Measurements from ENCODE around the gene NIP7.
A peak's percentile ranks its signal among the peaks of the same experiment; 100 is the strongest.

NIP7 gene

GRCh38 chr16:69327585-69328310, 11.8 kb upstream of the NIP7 start:
- H3K27ac ChIP-seq (ENCODE audit: low read depth, low read length) = no peak overlapping the region
- no peaks in the 10 kb centered on the region for H3K27me3 ChIP-seq (ENCODE audit: control insufficient read depth, insufficient read depth, low read length)
- H3K4me1 ChIP-seq (ENCODE audit: control insufficient read depth, insufficient read depth, low read length) = peaks cover 17% of the 10 kb centered on the region
- H3K9ac ChIP-seq (ENCODE audit: low read length) = no peak overlapping the region
- H3K36me3 ChIP-seq (ENCODE audit: control insufficient read depth, insufficient read depth, low read length) = peaks cover 71% of the 10 kb centered on the region
- no peaks in the 10 kb centered on the region for H3K9me3 ChIP-seq (ENCODE audit: control insufficient read depth, insufficient read depth, low read depth, low read length)
- no peak overlapping the region; the same call in 1 of the 2 replicates for H3K4me3 ChIP-seq (ENCODE audit: low read depth, low read length)

- H3K36me3 ChIP-seq (ENCODE audit: control insufficient read depth, insufficient read depth, low read length) = peaks cover 70% of the 10 kb centered on the region
- no peak overlapping the region for H3K27ac ChIP-seq (ENCODE audit: low read depth, low read length)
- peaks cover 17% of the 10 kb centered on the region for H3K4me1 ChIP-seq (ENCODE audit: control insufficient read depth, insufficient read depth, low read length)
- H3K27me3 ChIP-seq (ENCODE audit: control insufficient read depth, insufficient read depth, low read length) = no peaks in the 10 kb centered on the region
- no peaks in the 10 kb centered on the region for H3K9me3 ChIP-seq (ENCODE audit: control insufficient read depth, insufficient read depth, low read depth, low read length)
- peak overlapping the region; percentile 97 for H3K9ac ChIP-seq (ENCODE audit: low read length)
- H3K4me3 ChIP-seq (ENCODE audit: low read depth, low read length) = peak overlapping the region; percentile 92
Observed at GRCh38 chr16:69328854-69329316, 10.7 kb upstream of the NIP7 start.

GRCh38 chr16:69329369-69330285, 9.9 kb upstream of the NIP7 start:
- Histone ChIP-seq H3K27me3 (ENCODE audit: control insufficient read depth, insufficient read depth, low read length) (no peaks in the 10 kb centered on the region), H3K9ac (ENCODE audit: low read length) (peak overlapping the region; percentile 97), H3K4me3 (ENCODE audit: low read depth, low read length) (peak overlapping the region; percentile 92), H3K4me1 (ENCODE audit: control insufficient read depth, insufficient read depth, low read length) (peaks cover 17% of the 10 kb centered on the region), H3K27ac (ENCODE audit: low read depth, low read length) (peak overlapping the region; percentile 93), H3K36me3 (ENCODE audit: control insufficient read depth, insufficient read depth, low read length) (peaks cover 70% of the 10 kb centered on the region), H3K9me3 (ENCODE audit: control insufficient read depth, insufficient read depth, low read depth, low read length) (no peaks in the 10 kb centered on the region)

GRCh38 chr16:69330286-69331109, 9.1 kb upstream of the NIP7 start, which contains the start of gene PDF:
Gene PDF (minus strand): TSS chr16:69330588. CDS start chr16:69330570, 18 bp downstream.
- Histone ChIP-seq H3K36me3 (ENCODE audit: control insufficient read depth, insufficient read depth, low read length) (peaks cover 73% of the 10 kb centered on the region), H3K9me3 (ENCODE audit: control insufficient read depth, insufficient read depth, low read depth, low read length) (no peaks in the 10 kb centered on the region), H3K27me3 (ENCODE audit: control insufficient read depth, insufficient read depth, low read length) (no peaks in the 10 kb centered on the region), H3K4me3 (ENCODE audit: low read depth, low read length) (peak within 1 kb of the TSS; percentile 92), H3K27ac (ENCODE audit: low read depth, low read length) (peak within 1 kb of the TSS; percentile 93), H3K4me1 (ENCODE audit: control insufficient read depth, insufficient read depth, low read length) (peaks cover 17% of the 10 kb centered on the region), H3K9ac (ENCODE audit: low read length) (peak within 1 kb of the TSS; percentile 97)

GRCh38 chr16:69334696-69335095, 4.9 kb upstream of the NIP7 start:
- H3K4me1 ChIP-seq (ENCODE audit: control insufficient read depth, insufficient read depth, low read length) = peaks cover 10% of the 10 kb centered on the region
- peaks cover 52% of the 10 kb centered on the region for H3K36me3 ChIP-seq (ENCODE audit: control insufficient read depth, insufficient read depth, low read length)
- no peaks in the 10 kb centered on the region for H3K27me3 ChIP-seq (ENCODE audit: control insufficient read depth, insufficient read depth, low read length)

GRCh38 chr16:69338557-69339288, 849 bp upstream of the NIP7 start:
- Histone ChIP-seq H3K9me3 (ENCODE audit: control insufficient read depth, insufficient read depth, low read depth, low read length) (no peaks in the 10 kb centered on the region), H3K4me3 (ENCODE audit: low read depth, low read length) (peak overlapping the region; percentile 85), H3K9ac (ENCODE audit: low read length) (peak overlapping the region; percentile 95), H3K4me1 (ENCODE audit: control insufficient read depth, insufficient read depth, low read length) (peaks cover 6% of the 10 kb centered on the region; the same call in 1 of the 2 replicates), H3K27me3 (ENCODE audit: control insufficient read depth, insufficient read depth, low read length) (no peaks in the 10 kb centered on the region), H3K27ac (ENCODE audit: low read depth, low read length) (peak overlapping the region; percentile 81), H3K36me3 (ENCODE audit: control insufficient read depth, insufficient read depth, low read length) (peaks cover 65% of the 10 kb centered on the region)

More at GRCh38 chr16:69334696-69335095, 4.9 kb upstream of the NIP7 start:
- Histone ChIP-seq H3K9me3 (ENCODE audit: control insufficient read depth, insufficient read depth, low read depth, low read length) (no peaks in the 10 kb centered on the region), H3K4me3 (ENCODE audit: low read depth, low read length) (no peak overlapping the region), H3K9ac (ENCODE audit: low read length) (no peak overlapping the region), H3K27ac (ENCODE audit: low read depth, low read length) (no peak overlapping the region)

- peak overlapping the region; percentile 97 for H3K9ac ChIP-seq (ENCODE audit: low read length)
- peaks cover 6% of the 10 kb centered on the region; the same call in 1 of the 2 replicates for H3K4me1 ChIP-seq (ENCODE audit: control insufficient read depth, insufficient read depth, low read length)
- H3K27me3 ChIP-seq (ENCODE audit: control insufficient read depth, insufficient read depth, low read length) = no peaks in the 10 kb centered on the region
- H3K4me3 ChIP-seq (ENCODE audit: low read depth, low read length) = peak overlapping the region; percentile 85
- peaks cover 56% of the 10 kb centered on the region for H3K36me3 ChIP-seq (ENCODE audit: control insufficient read depth, insufficient read depth, low read length)
- no peaks in the 10 kb centered on the region for H3K9me3 ChIP-seq (ENCODE audit: control insufficient read depth, insufficient read depth, low read depth, low read length)
- peak overlapping the region; percentile 56 for H3K27ac ChIP-seq (ENCODE audit: low read depth, low read length)
Observed at GRCh38 chr16:69340095-69340644, 598 bp downstream of the NIP7 start.

- Histone ChIP-seq H3K27me3 (ENCODE audit: control insufficient read depth, insufficient read depth, low read length) (no peaks in the 10 kb centered on the region), H3K36me3 (ENCODE audit: control insufficient read depth, insufficient read depth, low read length) (peaks cover 41% of the 10 kb centered on the region), H3K4me1 (ENCODE audit: control insufficient read depth, insufficient read depth, low read length) (no peaks in the 10 kb centered on the region)
Observed at GRCh38 chr16:69344171-69344570, 4.6 kb downstream of the NIP7 start.

GRCh38 chr16:69345923-69346322, 6.4 kb downstream of the NIP7 start:
- Histone ChIP-seq H3K36me3 (ENCODE audit: control insufficient read depth, insufficient read depth, low read length) (peaks cover 39% of the 10 kb centered on the region), H3K4me1 (ENCODE audit: control insufficient read depth, insufficient read depth, low read length) (no peaks in the 10 kb centered on the region), H3K9ac (ENCODE audit: low read length) (no peak overlapping the region), H3K27me3 (ENCODE audit: control insufficient read depth, insufficient read depth, low read length) (no peaks in the 10 kb centered on the region), H3K27ac (ENCODE audit: low read depth, low read length) (no peak overlapping the region), H3K4me3 (ENCODE audit: low read depth, low read length) (no peak overlapping the region), H3K9me3 (ENCODE audit: control insufficient read depth, insufficient read depth, low read depth, low read length) (no peaks in the 10 kb centered on the region)

More at GRCh38 chr16:69344171-69344570, 4.6 kb downstream of the NIP7 start:
- Histone ChIP-seq H3K9me3 (ENCODE audit: control insufficient read depth, insufficient read depth, low read depth, low read length) (no peaks in the 10 kb centered on the region), H3K9ac (ENCODE audit: low read length) (no peak overlapping the region), H3K27ac (ENCODE audit: low read depth, low read length) (no peak overlapping the region), H3K4me3 (ENCODE audit: low read depth, low read length) (no peak overlapping the region)

- Histone ChIP-seq H3K4me1 (ENCODE audit: control insufficient read depth, insufficient read depth, low read length) (no peaks in the 10 kb centered on the region), H3K9me3 (ENCODE audit: control insufficient read depth, insufficient read depth, low read depth, low read length) (no peaks in the 10 kb centered on the region), H3K4me3 (ENCODE audit: low read depth, low read length) (no peak overlapping the region), H3K27me3 (ENCODE audit: control insufficient read depth, insufficient read depth, low read length) (no peaks in the 10 kb centered on the region), H3K27ac (ENCODE audit: low read depth, low read length) (no peak overlapping the region), H3K9ac (ENCODE audit: low read length) (no peak overlapping the region), H3K36me3 (ENCODE audit: control insufficient read depth, insufficient read depth, low read length) (peaks cover 32% of the 10 kb centered on the region)
Observed at GRCh38 chr16:69346683-69347082, 7.1 kb downstream of the NIP7 start.
